H1 (cell line): Measurements from ENCODE around the gene OMG. TPM values are rescaled to one million over a fixed set of nuclear protein-coding genes. Genes with fewer than 3 reads are reported as not detected.

Experiments used
- CTCF ChIA-PET: fragments of 300-600 bp; sonication (Branson Sonifier 250); formaldehyde crosslinking; loops from one replicate; lab custom pipeline; 2021; ENCODE audit not compliant: partially characterized antibody; lab: Charles Lee
- POLR2A ChIA-PET: fragments of 300-600 bp; sonication (Branson Sonifier 250); formaldehyde crosslinking; loops from one replicate; lab custom pipeline; 2021; ENCODE audit warnings: inconsistent platforms; ENCODE audit not compliant: partially characterized antibody; lab: Charles Lee
- DNase-seq, 2 experiments: peaks; one replicate each; pipeline versions ENCODE4 v3.0.0 to v3.0.0-alpha.2; 2010 to 2022; ENCODE audit warnings: low spot score in 2 of 2, low read depth in 1 of 2, mixed read lengths in 1 of 2
- FAIRE-seq: peaks from 2 replicates; lab custom pipeline; 2011; peaks lifted over from hg19 to GRCh38; lab: Jason Lieb, UNC
- H2AFZ ChIP-seq: 2 replicates; pipeline ENCODE4 v1.8.1; 2012; ENCODE audit warnings: low read length, inconsistent platforms
- H2AK5ac ChIP-seq: 2 replicates; pipeline ENCODE4 v1.6.1; 2013; ENCODE audit warnings: low read depth, low read length
- H2BK120ac ChIP-seq: replicated peaks from 2 replicates; pipeline ENCODE3; 2013; ENCODE audit warnings: low read depth, low read length, inconsistent platforms
- H2BK12ac ChIP-seq: 2 replicates; pipeline ENCODE4 v1.6.1; 2013; ENCODE audit warnings: low read depth, low read length
- H2BK15ac ChIP-seq: 2 replicates; pipeline ENCODE4 v1.6.1; 2013; ENCODE audit warnings: low read length
- H2BK20ac ChIP-seq: 2 replicates; pipeline ENCODE4 v1.6.1; 2013; ENCODE audit warnings: low read length
- H2BK5ac ChIP-seq: 2 replicates; pipeline ENCODE4 v1.6.1; 2013; ENCODE audit warnings: low read depth, low read length
- H3K14ac ChIP-seq: 2 replicates; pipeline ENCODE4 v1.6.1; 2013; ENCODE audit warnings: inconsistent platforms; ENCODE audit not compliant: insufficient read length
- H3K18ac ChIP-seq: 2 replicates; pipeline ENCODE4 v1.6.1; 2013; ENCODE audit warnings: low read length; ENCODE audit errors: extremely low read depth
- H3K23ac ChIP-seq: 2 replicates; pipeline ENCODE4 v1.6.1; 2013; ENCODE audit warnings: inconsistent platforms; ENCODE audit not compliant: insufficient read length
- H3K23me2 ChIP-seq: 2 replicates; pipeline ENCODE4 v1.6.1; 2013; ENCODE audit warnings: low read depth, low read length
- H3K27ac ChIP-seq: 2 replicates; pipeline ENCODE4 v1.6.1; 2011; ENCODE audit warnings: low read depth, low read length, inconsistent platforms
- H3K27me3 ChIP-seq, 4 experiments: replicated peaks in 1 of 4; 1 replicate in 1 of 4; 2 replicates in 3 of 4; pipeline versions ENCODE4 v1.6.1 to v1.8.1; 2011 to 2013; ENCODE audit warnings: low read length in 3 of 4, mild to moderate bottlenecking in 3 of 4, inconsistent platforms in 2 of 4, mixed read lengths in 2 of 4, moderate library complexity in 1 of 4; ENCODE audit not compliant: control insufficient read depth in 3 of 4, insufficient read depth in 3 of 4; ENCODE audit errors: extremely low read depth in 1 of 4
- H3K36me3 ChIP-seq, 4 experiments: 2 replicates each; pipeline versions ENCODE4 v1.6.1 to v1.8.1; 2011 to 2013; ENCODE audit warnings: mild to moderate bottlenecking in 4 of 4, low read length in 3 of 4, moderate library complexity in 2 of 4, control low read depth in 1 of 4, inconsistent platforms in 1 of 4; ENCODE audit not compliant: insufficient read depth in 4 of 4, control insufficient read depth in 2 of 4
- H3K4ac ChIP-seq: replicated peaks from 2 replicates; pipeline ENCODE3; 2013; ENCODE audit warnings: low read length, low read depth, mixed read lengths, inconsistent platforms; ENCODE audit not compliant: insufficient read length
- H3K4me1 ChIP-seq, 4 experiments: replicated peaks in 1 of 4; 1 replicate in 1 of 4; 2 replicates in 3 of 4; pipeline versions ENCODE4 v1.6.1 to v1.8.1; 2011 to 2013; ENCODE audit warnings: low read length in 3 of 4, inconsistent platforms in 2 of 4, mixed read lengths in 1 of 4; ENCODE audit not compliant: insufficient read depth in 4 of 4, control insufficient read depth in 3 of 4
- H3K4me2 ChIP-seq, 2 experiments: 2 replicates each; pipeline versions ENCODE4 v1.6.1 to v1.8.1; 2011 to 2013; ENCODE audit warnings: low read depth in 2 of 2, low read length in 2 of 2, control low read depth in 1 of 2, inconsistent platforms in 1 of 2, mild to moderate bottlenecking in 1 of 2; ENCODE audit not compliant: insufficient read depth in 1 of 2
- H3K4me3 ChIP-seq, 4 experiments: fragments of 200-600, 300-600 bp in 1 of 4; sonication (generic), shearing (Covaris generic), sonication (Bioruptor Twin) in 1 of 4; 2 replicates each; pipeline versions ENCODE4 v1.5.1 to v1.8.1; 2011 to 2016; ENCODE audit warnings: low read length in 4 of 4, low read depth in 3 of 4, control low read depth in 2 of 4, inconsistent platforms in 2 of 4, mild to moderate bottlenecking in 2 of 4, mixed read lengths in 1 of 4, moderate library complexity in 1 of 4; ENCODE audit not compliant: insufficient read depth in 2 of 4; ENCODE audit errors: extremely low read depth in 1 of 4
- H3K56ac ChIP-seq: replicated peaks from 2 replicates; pipeline ENCODE3; 2013; ENCODE audit warnings: low read depth, mild to moderate bottlenecking, mixed read lengths, low read length, inconsistent platforms; ENCODE audit not compliant: insufficient read length
- H3K79me1 ChIP-seq: 2 replicates; pipeline ENCODE4 v1.6.1; 2013; ENCODE audit warnings: low read depth, low read length, control low read depth
- H3K79me2 ChIP-seq, 2 experiments: 2 replicates each; pipeline versions ENCODE4 v1.6.1 to v1.8.1; 2012 to 2013; ENCODE audit warnings: low read length in 2 of 2, mild to moderate bottlenecking in 2 of 2, inconsistent platforms in 1 of 2; ENCODE audit not compliant: insufficient read depth in 2 of 2, control insufficient read depth in 1 of 2
- H3K9ac ChIP-seq, 4 experiments: replicated peaks in 1 of 4; 1 replicate in 1 of 4; 2 replicates in 3 of 4; pipeline versions ENCODE4 v1.6.1 to v1.8.1; 2011 to 2013; ENCODE audit warnings: low read depth in 3 of 4, low read length in 3 of 4, control low read depth in 2 of 4, mild to moderate bottlenecking in 2 of 4, moderate library complexity in 2 of 4, inconsistent platforms in 1 of 4; ENCODE audit errors: extremely low read depth in 1 of 4
- H3K9me3 ChIP-seq, 2 experiments: 2 replicates each; pipeline versions ENCODE4 v1.6.1 to v1.8.1; 2012 to 2013; ENCODE audit warnings: mild to moderate bottlenecking in 2 of 2, moderate library complexity in 2 of 2, control low read depth in 1 of 2, inconsistent platforms in 1 of 2, low read depth in 1 of 2, low read length in 1 of 2, mixed read lengths in 1 of 2; ENCODE audit not compliant: insufficient read depth in 2 of 2
- H4K20me1 ChIP-seq, 2 experiments: replicated peaks in 1 of 2; 2 replicates each; pipeline versions ENCODE3 to v1.8.1; 2011 to 2013; ENCODE audit warnings: inconsistent platforms in 2 of 2, low read length in 2 of 2, mild to moderate bottlenecking in 1 of 2; ENCODE audit not compliant: insufficient read depth in 2 of 2, control insufficient read depth in 1 of 2
- H4K5ac ChIP-seq: 2 replicates; pipeline ENCODE4 v1.6.1; 2013; ENCODE audit warnings: low read length, low read depth, mixed read lengths, inconsistent platforms; ENCODE audit not compliant: insufficient read length
- H4K8ac ChIP-seq: 2 replicates; pipeline ENCODE4 v1.8.0; 2013; ENCODE audit warnings: mild to moderate bottlenecking, moderate library complexity, low read length, inconsistent platforms; ENCODE audit not compliant: insufficient read depth; ENCODE audit errors: extremely low read depth
- H4K91ac ChIP-seq: replicated peaks from 2 replicates; pipeline ENCODE3; 2013; ENCODE audit warnings: low read length, mixed read lengths, inconsistent platforms; ENCODE audit not compliant: insufficient read length
- CTCF ChIP-seq, 3 experiments: IDR thresholded peaks; 1 replicate in 2 of 3; 2 replicates in 1 of 3; pipeline versions ENCODE4 v1.5.1 to v1.6.1; 2011; ENCODE audit warnings: low read length in 3 of 3, mild to moderate bottlenecking in 3 of 3, inconsistent platforms in 2 of 3, low read depth in 1 of 3, moderate library complexity in 1 of 3; ENCODE audit not compliant: insufficient read depth in 1 of 3; ENCODE audit errors: control extremely low read depth in 1 of 3
- JUN ChIP-seq: IDR thresholded peaks from 2 replicates; pipeline ENCODE4 v1.6.1; 2011; ENCODE audit warnings: low read depth, mild to moderate bottlenecking, improper control_type of control experiment, low read length
- RAD21 ChIP-seq, 2 experiments: IDR thresholded peaks in 1 of 2; conservative IDR thresholded peaks in 1 of 2; 2 replicates each; pipeline ENCODE4 v1.6.1; 2011; ENCODE audit warnings: low read depth in 2 of 2, low read length in 2 of 2, improper control_type of control experiment in 1 of 2, inconsistent platforms in 1 of 2, mild to moderate bottlenecking in 1 of 2, moderate library complexity in 1 of 2
- WGBS, 2 experiments: shearing (Covaris generic) in 1 of 2; methylation state at CpG; one replicate each; pipeline versions ENCODE4 v1.1.6 to v1.1.7; 2013 to 2015; ENCODE audit warnings: low lambda C conversion rate in 2 of 2, mixed read lengths in 2 of 2, inconsistent platforms in 1 of 2, low coverage in 1 of 2, missing lambda C conversion rate in 1 of 2; ENCODE audit not compliant: insufficient replicate concordance in 2 of 2, insufficient coverage in 1 of 2, insufficient read length in 1 of 2; ENCODE audit errors: extremely low coverage in 1 of 2, missing lambda C conversion rate in 1 of 2; 5-methylcytosine and 5-hydroxymethylcytosine counted together
- polyA plus RNA-seq, 7 experiments: library from polyadenylated mRNA; depleted of rRNA in 3 of 7; stranded (reverse) in 5 of 7; unstranded in 2 of 7; fragments of >200 nt in 5 of 7; fragments of 200-250 nt in 2 of 7; gene quantifications; 1 replicate in 5 of 7; 2 replicates in 1 of 7; 4 replicates in 1 of 7; pipeline versions ENCODE4 v1.2.1 to v1.2.3, GENCODE V29; 2011 to 2013; ENCODE audit warnings: missing spikeins in 2 of 7, mixed read lengths in 2 of 7
- total RNA-seq: library from RNA; stranded (reverse); fragmentation: NEBNext Ultra II Directional; extraction: Animal tissue kit (Norgen Biotek cat#: 25700); gene quantifications from 2 replicates; pipeline ENCODE4 v1.2.1, GENCODE V29; 2021

The OMG gene
- total and polyA plus RNA-seq, 2 of the 8 experiments (the other 6 are each of a cell fraction or from before 2014, with no cell fraction given): not detected

GRCh38 chr17:31266042-31266441, 31.0 kb downstream of the OMG start:
- no peaks in the 10 kb centered on the region for H3K23me2 ChIP-seq
- FAIRE-seq: no peak
- no peak overlapping the region for H2AK5ac ChIP-seq
- no peak overlapping the region for H3K4me3 ChIP-seq
- ChIA-PET POLR2A (interaction anchor here (0.6 kb wide), 1 partner anchor 15 kb away, joined by 3 read pairs; no protein-coding TSS in a partner anchor), CTCF (interaction anchor here (0.6 to 2.4 kb wide), 19 partner anchors 9 to 292 kb away, joined by 3 to 10 read pairs (median 4); no protein-coding TSS in a partner anchor)
- no peak overlapping the region for H2AFZ ChIP-seq
- no peak overlapping the region for H2BK15ac ChIP-seq
- no peak overlapping the region for H3K14ac ChIP-seq
- no peak overlapping the region for H3K18ac ChIP-seq
- H3K4me1 ChIP-seq: peaks cover 0 to 4% (median 1%) of the 10 kb centered on the region in 4 experiments; a peak in 4 of 7 replicates
- H3K36me3 ChIP-seq: peaks cover 0 to 7% (median under 1%) of the 10 kb centered on the region in 4 experiments; a peak in 2 of 8 replicates
- no peaks in the 10 kb centered on the region for H4K20me1 ChIP-seq
- no peak overlapping the region for H4K5ac ChIP-seq
- H3K27ac ChIP-seq: no peak overlapping the region
- H3K27me3 ChIP-seq: peaks cover 0 to 1% (median 0%) of the 10 kb centered on the region in 4 experiments; a peak in 1 of 7 replicates
- H2BK20ac ChIP-seq: no peak overlapping the region
- no peak overlapping the region for H3K23ac ChIP-seq
- no peaks in the 10 kb centered on the region for H3K9me3 ChIP-seq
- no peak overlapping the region for H3K4me2 ChIP-seq
- H3K79me1 ChIP-seq: no peaks in the 10 kb centered on the region
- no peaks in the 10 kb centered on the region for H3K79me2 ChIP-seq
- H4K91ac ChIP-seq: no peak overlapping the region
- H2BK120ac ChIP-seq: no peak overlapping the region
- no peak overlapping the region for H2BK5ac ChIP-seq
- TF ChIP-seq CTCF (IDR thresholded peaks at IDR 0.05; ENCODE audit: control extremely low read depth in 1 of 3, insufficient read depth in 1 of 3, low read depth in 1 of 3, low read length in 3 of 3) (peak in 2 of 3 experiments; percentile 29 to 65; a peak in 2 of 4 replicates), JUN (no peak), RAD21 (IDR thresholded peaks at IDR 0.05 in 1 of 2, conservative IDR thresholded peaks at IDR 0.05 in 1 of 2; ENCODE audit: low read depth in 2 of 2, low read length in 2 of 2) (peak; percentile 33 to 39; a peak in 3 of 4 replicates)
- TF ChIP-seq, all 59 proteins: peak for 2
- no peak overlapping the region for H3K56ac ChIP-seq
- no peak overlapping the region for H4K8ac ChIP-seq
- WGBS, 2 experiments: 95% methylated on average over 2 of the region's 2 CpGs; no CpG with 5 or more reads in 1 of the 2 experiments
- no peak overlapping the region for H3K9ac ChIP-seq
- H3K4ac ChIP-seq: no peak overlapping the region
- H2BK12ac ChIP-seq: no peak overlapping the region
- DNase-seq: no peak
